ENCODE results near the gene GATAD2A.
A peak's percentile ranks its signal among the peaks of the same experiment; 100 is the strongest.

Gene GATAD2A

GRCh38 chr19:19514881-19515641, 109.6 kb downstream of the GATAD2A start, which contains the start of gene TSSK6:
TSSK6 (minus strand) TSS chr19:19515548; CDS start chr19:19515427, 121 bp downstream.
- no peak for DNase-seq

GRCh38 chr19:19515642-19516519, 110.4 kb downstream of the GATAD2A start, which contains the start of gene NDUFA13:
NDUFA13 (plus strand) TSS chr19:19516225; CDS start chr19:19516239, 14 bp downstream.
- DNase-seq, result peak; percentile 94

DNA sequence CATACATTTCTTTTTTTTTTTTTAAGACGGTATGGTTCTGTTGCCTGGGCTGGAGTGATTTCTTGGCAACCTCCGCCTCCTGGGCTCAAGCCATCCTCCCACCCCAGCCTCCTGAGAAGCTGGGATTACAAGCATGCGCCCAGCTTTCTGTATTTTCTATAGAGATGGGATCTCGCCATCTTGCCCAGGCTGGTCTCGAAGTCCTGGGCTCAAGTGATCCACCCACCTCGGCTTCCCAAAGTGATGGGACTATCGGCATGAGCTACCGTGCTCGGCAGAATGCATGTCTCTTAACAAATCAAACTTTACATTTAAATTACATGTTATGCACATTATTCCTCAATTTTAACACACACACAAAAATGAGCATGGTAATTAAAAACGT, 111.8 kb downstream of the GATAD2A start:
- DNase-seq, result no peak

GRCh38 chr19:19520989-19521388, 115.5 kb downstream of the GATAD2A start:
- DNase-seq, result no peak

DNA sequence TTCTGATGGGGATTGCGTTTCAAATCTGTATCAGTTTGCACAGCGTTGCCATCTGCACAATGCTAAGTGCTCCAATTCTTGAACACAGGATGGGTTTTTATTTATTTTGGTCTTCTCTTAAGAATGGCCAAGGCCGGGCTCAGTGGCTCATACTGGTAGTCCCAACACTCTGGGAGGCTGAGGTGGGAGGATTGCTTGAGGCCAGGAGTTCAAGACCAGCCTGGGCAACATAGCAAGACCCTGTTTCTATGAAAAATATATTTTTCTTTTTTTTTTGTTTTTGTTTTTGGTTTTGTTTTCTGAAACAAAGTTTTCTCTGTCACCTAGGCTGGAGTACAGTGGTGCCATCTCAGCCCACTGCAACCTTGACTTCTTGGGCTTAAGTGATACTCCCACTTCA, 117.7 kb downstream of the GATAD2A start:
- DNase-seq, result no peak

GRCh38 chr19:19524053-19524452, 118.6 kb downstream of the GATAD2A start:
- DNase-seq, result no peak

DNA sequence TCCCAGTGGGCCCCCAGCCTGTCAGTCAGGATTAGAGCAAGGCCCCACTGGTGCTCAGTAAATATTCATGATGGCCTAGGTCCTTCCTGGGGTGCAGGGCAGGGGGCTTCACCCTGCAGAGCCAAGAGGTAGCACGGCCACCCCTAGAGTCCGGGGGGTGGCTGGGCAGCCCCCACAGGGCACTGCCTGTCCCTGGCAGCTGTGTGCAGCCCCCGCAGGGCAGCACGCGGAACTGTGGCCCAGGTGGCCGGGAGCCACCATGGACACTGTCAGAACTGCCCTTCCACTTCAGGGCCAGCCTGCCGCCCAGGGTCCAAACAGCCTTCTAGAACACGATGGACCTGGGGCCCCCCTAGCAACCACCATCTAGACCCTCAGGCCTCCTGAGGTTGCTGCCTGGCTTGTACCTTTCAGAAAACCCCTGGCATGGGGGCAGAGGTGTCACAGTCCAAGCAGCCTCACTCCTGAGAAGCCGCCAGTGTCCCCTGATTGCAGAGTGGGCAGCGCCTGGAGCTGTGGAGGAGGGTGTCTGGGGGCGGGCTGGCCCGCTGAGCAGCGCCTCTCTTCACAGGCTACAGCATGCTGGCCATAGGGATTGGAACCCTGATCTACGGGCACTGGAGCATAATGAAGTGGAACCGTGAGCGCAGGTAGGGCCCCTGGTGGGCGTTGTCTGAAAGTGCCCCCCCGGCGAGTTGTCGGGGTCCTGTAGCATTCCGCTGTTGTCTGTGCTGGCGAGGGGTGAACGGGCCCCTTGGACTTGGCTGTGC, 120.3 kb downstream of the GATAD2A start:
- no peak for DNase-seq

DNA sequence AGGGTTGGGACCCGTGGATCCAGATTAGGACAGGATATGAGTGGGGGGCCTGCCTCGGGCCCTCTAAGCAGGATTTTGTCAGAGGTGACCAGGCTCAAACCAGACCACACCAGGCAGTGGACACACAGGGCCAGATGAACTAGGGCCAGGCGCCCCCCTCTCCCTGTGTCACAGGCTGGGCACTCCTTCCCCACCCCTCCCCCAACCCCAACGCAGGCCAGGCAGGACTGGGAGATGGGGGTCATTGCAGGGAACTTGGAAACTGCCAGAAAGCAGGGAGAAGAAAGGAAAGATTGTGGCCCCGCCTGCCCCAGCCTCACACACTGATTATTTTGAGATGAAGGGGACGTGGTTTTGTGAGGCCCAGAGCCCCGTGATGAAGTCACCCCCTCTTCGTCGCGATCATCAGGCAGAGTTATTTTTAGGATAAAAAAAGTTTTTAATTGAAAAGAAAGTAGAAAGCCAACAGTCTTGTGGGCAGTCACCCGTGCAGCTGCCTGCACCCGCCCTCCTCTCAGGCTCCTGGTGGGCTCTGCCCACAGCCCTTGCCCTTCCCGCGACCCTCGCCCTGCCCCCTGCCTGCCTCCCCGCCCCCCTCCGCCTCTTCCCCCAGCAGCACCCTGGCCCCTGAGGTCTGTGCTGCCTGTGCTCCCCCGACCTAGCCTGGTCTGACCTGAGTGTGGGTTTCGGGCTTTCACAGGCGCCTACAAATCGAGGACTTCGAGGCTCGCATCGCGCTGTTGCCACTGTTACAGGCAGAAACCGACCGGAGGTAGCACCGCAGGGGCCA, 121.3 kb downstream of the GATAD2A start:
- no peak for DNase-seq

- no peak for DNase-seq
These were observed 121.8 kb downstream of the GATAD2A start for GRCh38 chr19:19527371-19527656.

DNA sequence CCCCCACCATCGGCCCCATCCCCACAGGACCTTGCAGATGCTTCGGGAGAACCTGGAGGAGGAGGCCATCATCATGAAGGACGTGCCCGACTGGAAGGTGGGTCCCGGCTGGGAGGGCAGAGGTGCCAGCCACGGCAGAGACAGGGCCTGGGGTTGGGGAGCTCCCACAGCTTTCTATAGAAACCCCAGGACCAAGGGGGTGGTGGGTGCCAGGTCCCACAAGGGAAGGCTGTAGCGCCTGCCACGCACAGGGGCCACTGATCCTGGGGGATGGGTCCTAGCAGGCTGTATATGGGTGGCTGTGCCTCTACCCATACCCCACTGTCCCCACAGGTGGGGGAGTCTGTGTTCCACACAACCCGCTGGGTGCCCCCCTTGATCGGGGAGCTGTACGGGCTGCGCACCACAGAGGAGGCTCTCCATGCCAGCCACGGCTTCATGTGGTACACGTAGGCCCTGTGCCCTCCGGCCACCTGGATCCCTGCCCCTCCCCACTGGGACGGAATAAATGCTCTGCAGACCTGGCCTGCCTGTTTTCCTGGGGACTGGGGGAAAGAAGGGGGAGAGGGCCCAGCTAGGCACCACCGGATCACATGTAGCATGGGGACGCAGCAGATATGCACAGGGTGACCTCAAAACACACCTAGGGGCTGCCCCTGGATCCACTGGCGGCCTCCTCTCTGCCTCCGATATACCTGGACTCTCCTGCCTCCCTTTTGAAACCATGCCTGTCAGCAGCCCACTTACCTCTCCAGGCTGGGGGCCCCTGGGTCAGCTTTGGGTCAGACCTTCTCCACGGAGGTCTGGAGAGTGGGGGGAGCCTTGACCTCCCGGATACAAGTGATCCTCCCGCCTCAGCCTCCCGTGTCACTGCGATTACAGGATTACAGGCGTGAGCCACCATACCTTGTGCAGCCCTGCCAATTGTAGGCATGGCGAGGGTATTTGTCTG, 122.5 kb downstream of the GATAD2A start:
- DNase-seq, result no peak

DNA sequence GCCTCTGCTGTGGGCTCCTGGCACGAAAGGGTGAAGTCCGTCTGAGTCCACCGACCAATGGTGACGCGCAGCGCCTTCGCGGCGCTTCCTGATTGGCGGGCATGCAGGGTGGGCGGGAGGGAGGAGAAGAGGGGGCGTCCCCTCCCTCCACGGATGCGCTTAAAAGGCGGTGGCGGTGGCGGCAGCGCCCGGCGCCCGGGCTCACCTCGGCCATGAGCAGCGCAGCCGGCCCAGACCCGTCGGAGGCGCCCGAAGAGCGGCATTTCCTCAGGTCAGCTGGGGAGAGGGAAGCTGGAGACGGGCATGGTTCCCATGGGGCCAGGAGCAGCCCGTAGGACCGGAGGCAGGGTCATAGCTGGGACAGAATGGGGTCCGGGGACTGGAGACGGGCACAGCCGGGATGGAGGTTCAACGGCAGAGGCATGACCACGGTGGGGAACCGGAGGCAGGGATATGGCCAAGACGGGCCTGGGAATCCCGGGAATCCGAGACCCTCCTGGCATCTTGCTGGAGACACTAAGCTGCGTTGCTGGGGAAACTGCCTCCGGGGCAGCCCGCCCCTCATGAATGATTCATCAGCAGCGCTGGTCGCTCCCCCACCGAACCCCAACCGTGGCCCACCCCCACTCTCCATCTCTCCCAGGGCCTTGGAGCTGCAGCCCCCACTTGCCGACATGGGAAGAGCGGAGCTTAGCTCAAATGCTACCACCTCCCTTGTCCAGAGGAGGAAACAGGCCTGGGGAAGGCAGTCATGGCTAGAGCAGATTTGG, 123.4 kb downstream of the GATAD2A start, which contains the start of gene YJEFN3:
Gene YJEFN3 (plus strand): TSS at position 191 of the 770 bp plus-strand sequence. CDS start 22 bp downstream, at position 213.
- DNase-seq, result no peak

GRCh38 chr19:19529783-19530422, 124.4 kb downstream of the GATAD2A start:
- no peak for DNase-seq

DNA sequence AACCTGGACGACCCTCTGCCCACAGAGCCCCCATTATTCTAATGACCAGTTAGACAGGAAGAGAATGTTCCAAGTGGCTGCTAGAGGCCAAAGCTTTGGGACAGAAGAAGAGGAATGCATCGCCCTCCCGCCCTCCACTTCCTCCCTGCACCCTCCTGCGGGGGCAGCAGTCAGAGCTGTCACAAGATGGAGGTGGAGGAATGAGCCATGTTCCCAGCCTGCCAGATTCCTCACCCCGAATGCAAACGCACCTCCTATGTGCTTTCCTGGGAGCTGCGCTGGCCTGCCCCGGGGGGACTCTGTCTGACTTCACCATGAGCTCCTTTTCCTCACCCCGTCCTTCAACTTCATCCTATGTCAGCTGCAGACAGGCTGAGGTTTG, 124.9 kb downstream of the GATAD2A start:
- no peak for DNase-seq

DNA sequence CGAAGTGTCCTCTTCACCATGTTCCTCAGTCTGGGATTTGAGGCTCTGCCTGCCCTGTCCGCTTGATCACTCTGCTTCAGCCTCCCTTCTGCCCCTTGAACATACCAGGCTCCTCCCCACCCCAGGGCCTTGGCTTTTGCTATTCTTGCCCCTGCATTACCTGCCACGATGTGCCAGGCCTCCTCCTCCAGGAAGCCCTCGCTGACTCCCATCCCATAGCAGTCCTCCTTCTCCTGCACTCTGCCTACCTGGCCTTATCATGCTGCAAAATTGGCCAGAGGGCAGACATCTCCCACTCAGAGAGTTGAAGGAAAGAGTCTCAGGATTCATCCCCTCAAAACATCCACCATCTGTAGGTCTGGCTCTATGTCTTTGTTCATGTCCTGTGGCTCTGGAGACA, 125.4 kb downstream of the GATAD2A start:
- no peak for DNase-seq

DNA sequence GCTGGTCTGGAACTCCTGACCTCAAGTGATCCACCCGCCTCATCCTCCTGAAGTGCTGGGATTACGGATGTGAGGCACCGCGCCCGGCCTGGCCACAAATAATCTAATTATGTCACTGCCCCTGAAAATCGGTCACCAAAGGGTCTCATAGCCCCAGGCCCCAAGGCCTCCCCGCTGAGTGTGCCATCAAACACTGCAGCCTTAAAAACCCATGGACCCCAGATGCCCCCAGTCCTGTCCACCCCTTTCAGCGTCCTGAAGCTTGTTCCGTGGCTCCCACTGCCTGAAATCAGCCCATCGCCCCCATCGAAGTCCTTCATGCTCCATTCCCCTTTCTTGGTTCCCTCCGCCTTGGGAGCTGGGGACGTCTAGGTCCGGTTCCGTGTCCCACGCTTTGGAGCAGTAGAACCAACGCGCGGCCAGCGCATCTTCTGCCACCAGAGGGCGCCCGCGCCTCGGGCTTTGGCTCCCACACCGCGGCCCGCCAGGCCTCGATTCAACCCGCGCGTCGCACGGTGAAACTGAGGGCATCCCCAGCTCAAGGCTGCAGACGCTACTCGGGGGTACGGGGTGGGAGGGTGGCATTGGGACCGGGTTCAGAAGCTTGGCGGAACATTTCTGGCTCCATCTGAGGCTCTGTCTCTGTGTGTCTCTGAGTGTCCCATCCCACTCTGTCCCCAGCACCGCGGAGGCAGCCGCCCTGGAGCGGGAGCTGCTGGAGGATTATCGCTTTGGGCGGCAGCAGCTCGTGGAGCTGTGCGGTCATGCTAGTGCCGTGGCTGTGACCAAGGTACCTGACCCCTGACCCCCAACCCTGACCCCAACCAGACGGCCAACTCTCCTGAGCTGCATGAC, 126.7 kb downstream of the GATAD2A start:
- peak; percentile 86 for DNase-seq

- no peak for DNase-seq
These were observed 127.6 kb downstream of the GATAD2A start for GRCh38 chr19:19532806-19533701.

DNA sequence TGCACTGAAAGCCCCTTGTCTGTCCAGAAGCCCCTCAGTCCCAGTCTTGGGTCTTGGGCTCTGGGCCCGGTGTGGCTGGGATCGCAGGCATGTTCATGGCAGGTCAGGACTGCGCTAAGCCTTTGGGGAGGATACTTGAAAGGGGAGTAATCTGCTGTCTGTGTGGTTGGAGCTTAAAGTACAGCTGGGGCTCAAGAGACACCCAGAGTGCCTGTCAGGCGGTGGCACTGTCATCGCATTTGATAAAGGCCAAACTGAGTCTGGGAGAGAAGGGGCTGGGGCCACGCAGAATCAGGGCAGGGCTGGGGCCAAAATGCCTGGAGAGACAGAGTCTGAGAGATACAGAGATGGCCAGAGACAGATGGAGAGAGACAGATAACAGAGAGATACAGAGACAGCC, 128.4 kb downstream of the GATAD2A start:
- peak; percentile 51 for DNase-seq
